Ishikawa (cell line): ENCODE results near the gene OXCT2.

Source experiments
- MAX ChIP-seq: IDR thresholded peaks from 2 replicates; pipeline ENCODE4 v1.6.1; 2012
- NFIC ChIP-seq: IDR thresholded peaks from 2 replicates; pipeline ENCODE4 v1.6.1; 2012
- RAD21 ChIP-seq: IDR thresholded peaks from 2 replicates; pipeline ENCODE4 v1.6.1; 2012; ENCODE audit warnings: low read depth
- TAF1 ChIP-seq: IDR thresholded peaks from 2 replicates; pipeline ENCODE4 v1.6.1; 2012; ENCODE audit warnings: low read depth, mild to moderate bottlenecking
- TF ChIP-seq, protein P1 (sequence below): IDR thresholded peaks from 2 replicates; pipeline ENCODE4 v1.6.1; 2012; ENCODE audit warnings: low read depth, mild to moderate bottlenecking

GRCh38 chr1:39732730-39733129 lies 38.4 kb downstream of the OXCT2 start:
- TF ChIP-seq MAX: no peak
- TF ChIP-seq, protein P1, sequence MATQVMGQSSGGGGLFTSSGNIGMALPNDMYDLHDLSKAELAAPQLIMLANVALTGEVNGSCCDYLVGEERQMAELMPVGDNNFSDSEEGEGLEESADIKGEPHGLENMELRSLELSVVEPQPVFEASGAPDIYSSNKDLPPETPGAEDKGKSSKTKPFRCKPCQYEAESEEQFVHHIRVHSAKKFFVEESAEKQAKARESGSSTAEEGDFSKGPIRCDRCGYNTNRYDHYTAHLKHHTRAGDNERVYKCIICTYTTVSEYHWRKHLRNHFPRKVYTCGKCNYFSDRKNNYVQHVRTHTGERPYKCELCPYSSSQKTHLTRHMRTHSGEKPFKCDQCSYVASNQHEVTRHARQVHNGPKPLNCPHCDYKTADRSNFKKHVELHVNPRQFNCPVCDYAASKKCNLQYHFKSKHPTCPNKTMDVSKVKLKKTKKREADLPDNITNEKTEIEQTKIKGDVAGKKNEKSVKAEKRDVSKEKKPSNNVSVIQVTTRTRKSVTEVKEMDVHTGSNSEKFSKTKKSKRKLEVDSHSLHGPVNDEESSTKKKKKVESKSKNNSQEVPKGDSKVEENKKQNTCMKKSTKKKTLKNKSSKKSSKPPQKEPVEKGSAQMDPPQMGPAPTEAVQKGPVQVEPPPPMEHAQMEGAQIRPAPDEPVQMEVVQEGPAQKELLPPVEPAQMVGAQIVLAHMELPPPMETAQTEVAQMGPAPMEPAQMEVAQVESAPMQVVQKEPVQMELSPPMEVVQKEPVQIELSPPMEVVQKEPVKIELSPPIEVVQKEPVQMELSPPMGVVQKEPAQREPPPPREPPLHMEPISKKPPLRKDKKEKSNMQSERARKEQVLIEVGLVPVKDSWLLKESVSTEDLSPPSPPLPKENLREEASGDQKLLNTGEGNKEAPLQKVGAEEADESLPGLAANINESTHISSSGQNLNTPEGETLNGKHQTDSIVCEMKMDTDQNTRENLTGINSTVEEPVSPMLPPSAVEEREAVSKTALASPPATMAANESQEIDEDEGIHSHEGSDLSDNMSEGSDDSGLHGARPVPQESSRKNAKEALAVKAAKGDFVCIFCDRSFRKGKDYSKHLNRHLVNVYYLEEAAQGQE: no peak
- TF ChIP-seq NFIC: no peak
- TF ChIP-seq TAF1: no peak
- no peak for TF ChIP-seq RAD21
